AG04449 (cell line): Measurements from ENCODE around the gene FAM180B.
A peak's percentile ranks its signal among the peaks of the same experiment; 100 is the strongest.

Experiments
- CTCF ChIA-PET: fragments of 350-600 bp; formaldehyde crosslinking; extraction: SDS; loops from one replicate; lab custom pipeline; 2021; ENCODE audit warnings: antibody characterized with exemption; lab: Yijun Ruan, JAX
- POLR2A ChIA-PET: fragments of 400-600, 350-600 bp; formaldehyde crosslinking; extraction: SDS; loops from one replicate; lab custom pipeline; 2020; ENCODE audit warnings: antibody characterized with exemption, inconsistent platforms; lab: Yijun Ruan, JAX
- DNase-seq: peaks from one replicate; pipeline ENCODE4 v3.0.0-alpha.2; 2010; ENCODE audit warnings: low read depth, low spot score
- H3K4me3 ChIP-seq: 2 replicates; pipeline ENCODE4 v1.5.1; 2011; ENCODE audit warnings: low read depth, mild to moderate bottlenecking, control low read depth, low read length
- CTCF ChIP-seq: IDR thresholded peaks from one replicate; pipeline ENCODE4 v1.5.1; 2011; ENCODE audit warnings: mild to moderate bottlenecking, moderate library complexity, low read length, control low read depth, inconsistent platforms; ENCODE audit not compliant: insufficient read depth; ENCODE audit errors: missing control alignments

The FAM180B gene

GRCh38 chr11:47583844-47584243, 2.6 kb upstream of the FAM180B start:
- no peak for TF ChIP-seq CTCF
- POLR2A ChIA-PET, result no interaction called here
- CTCF ChIA-PET, result no interaction called here
- no peak overlapping the region for H3K4me3 ChIP-seq
- no peak for DNase-seq

GRCh38 chr11:47587039-47587716, 700 bp downstream of the FAM180B start:
- no peak overlapping the region for H3K4me3 ChIP-seq
- no peak for TF ChIP-seq CTCF
- DNase-seq, result no peak
- CTCF ChIA-PET, result no interaction called here
- POLR2A ChIA-PET, result interaction anchor here (1.1 kb wide), 1 partner anchor 20 kb away, joined by 3 read pairs; no protein-coding TSS in a partner anchor

GRCh38 chr11:47587723-47588326, 1.3 kb downstream of the FAM180B start:
- ChIA-PET CTCF (no interaction called here), POLR2A (no interaction called here)
- no peak for DNase-seq
- no peak for TF ChIP-seq CTCF
- H3K4me3 ChIP-seq, result no peak overlapping the region

GRCh38 chr11:47589118-47589517, 2.6 kb downstream of the FAM180B start:
- H3K4me3 ChIP-seq, result no peak overlapping the region
- TF ChIP-seq CTCF, result no peak
- POLR2A ChIA-PET, result no interaction called here
- no peak for DNase-seq
- CTCF ChIA-PET, result no interaction called here

- peak overlapping the region; percentile 40 for H3K4me3 ChIP-seq
- DNase-seq, result no peak
- ChIA-PET POLR2A (interaction anchor here (0.8 kb wide), 1 partner anchor 17 kb away, joined by 3 read pairs; no protein-coding TSS in a partner anchor), CTCF (no interaction called here)
- no peak for TF ChIP-seq CTCF
These were observed 3.1 kb downstream of the FAM180B start for GRCh38 chr11:47589584-47589976.
